Common myeloid progenitor, CD34-positive (primary cell): ENCODE data around the gene DDX59.

Experiments
- CTCF ChIA-PET: fragments of 350-600 bp; sonication (Branson Sonifier 250); formaldehyde crosslinking; loops from one replicate; lab custom pipeline; 2021; ENCODE audit warnings: antibody characterized with exemption; lab: Charles Lee
- POLR2A ChIA-PET: fragments of 350-600 bp; sonication (Branson Sonifier 250); formaldehyde crosslinking; loops from one replicate; lab custom pipeline; 2021; ENCODE audit warnings: antibody characterized with exemption; lab: Charles Lee
- DNase-seq, 3 donors: peaks; one replicate each; pipeline versions ENCODE4 v3.0.0 to v3.0.0-alpha.2; 2013
- H3K27ac ChIP-seq, 2 experiments: 1 replicate in 1 of 2; 2 replicates in 1 of 2; pipeline ENCODE4 v1.7.0; 2013; ENCODE audit warnings: inconsistent platforms in 2 of 2, low read length in 2 of 2, mild to moderate bottlenecking in 2 of 2, low read depth in 1 of 2, moderate library complexity in 1 of 2; ENCODE audit not compliant: severe bottlenecking in 2 of 2, insufficient read depth in 1 of 2, poor library complexity in 1 of 2
- H3K27me3 ChIP-seq, 5 experiments: replicated peaks in 2 of 5; 1 replicate in 3 of 5; 2 replicates in 2 of 5; pipeline versions ENCODE4 v1.6.1 to v1.7.0; 2013; ENCODE audit warnings: low read length in 4 of 5, mild to moderate bottlenecking in 2 of 5, moderate library complexity in 2 of 5, inconsistent platforms in 1 of 5; ENCODE audit not compliant: insufficient read depth in 5 of 5, control insufficient read depth in 4 of 5
- H3K36me3 ChIP-seq, 4 experiments: 1 replicate in 2 of 4; 2 replicates in 2 of 4; pipeline versions ENCODE4 v1.6.1 to v1.7.0; 2013; ENCODE audit warnings: low read length in 3 of 4, control low read depth in 1 of 4, mild to moderate bottlenecking in 1 of 4; ENCODE audit not compliant: control insufficient read depth in 4 of 4, insufficient read depth in 4 of 4
- H3K4me1 ChIP-seq, 4 experiments: 1 replicate in 3 of 4; 2 replicates in 1 of 4; pipeline versions ENCODE4 v1.6.1 to v1.7.1; 2013; ENCODE audit warnings: low read length in 3 of 4, mild to moderate bottlenecking in 3 of 4, control low read depth in 1 of 4, inconsistent platforms in 1 of 4, moderate library complexity in 1 of 4; ENCODE audit not compliant: control insufficient read depth in 4 of 4, insufficient read depth in 4 of 4; ENCODE audit errors: control extremely low read depth in 1 of 4
- H3K4me3 ChIP-seq, 7 experiments: 1 replicate in 4 of 7; 2 replicates in 3 of 7; pipeline versions ENCODE4 v1.5.1 to v1.7.0; 2013; ENCODE audit warnings: mild to moderate bottlenecking in 7 of 7, low read length in 6 of 7, moderate library complexity in 6 of 7, inconsistent platforms in 2 of 7, low read depth in 2 of 7, control low read depth in 1 of 7; ENCODE audit not compliant: insufficient read depth in 4 of 7, control insufficient read depth in 1 of 7; ENCODE audit errors: extremely low read depth in 1 of 7
- H3K9me3 ChIP-seq, 5 experiments: 1 replicate in 4 of 5; 2 replicates in 1 of 5; pipeline versions ENCODE4 v1.6.1 to v1.7.1; 2013; ENCODE audit warnings: low read length in 4 of 5, mild to moderate bottlenecking in 2 of 5, inconsistent platforms in 1 of 5, low read depth in 1 of 5, moderate library complexity in 1 of 5; ENCODE audit not compliant: control insufficient read depth in 4 of 5, insufficient read depth in 2 of 5; ENCODE audit errors: control extremely low read depth in 1 of 5
- WGBS: methylation state at CpG from one replicate; pipeline ENCODE4 v1.1.5; 2013; ENCODE audit not compliant: insufficient coverage; 5-methylcytosine and 5-hydroxymethylcytosine counted together

The DDX59 gene

DNA sequence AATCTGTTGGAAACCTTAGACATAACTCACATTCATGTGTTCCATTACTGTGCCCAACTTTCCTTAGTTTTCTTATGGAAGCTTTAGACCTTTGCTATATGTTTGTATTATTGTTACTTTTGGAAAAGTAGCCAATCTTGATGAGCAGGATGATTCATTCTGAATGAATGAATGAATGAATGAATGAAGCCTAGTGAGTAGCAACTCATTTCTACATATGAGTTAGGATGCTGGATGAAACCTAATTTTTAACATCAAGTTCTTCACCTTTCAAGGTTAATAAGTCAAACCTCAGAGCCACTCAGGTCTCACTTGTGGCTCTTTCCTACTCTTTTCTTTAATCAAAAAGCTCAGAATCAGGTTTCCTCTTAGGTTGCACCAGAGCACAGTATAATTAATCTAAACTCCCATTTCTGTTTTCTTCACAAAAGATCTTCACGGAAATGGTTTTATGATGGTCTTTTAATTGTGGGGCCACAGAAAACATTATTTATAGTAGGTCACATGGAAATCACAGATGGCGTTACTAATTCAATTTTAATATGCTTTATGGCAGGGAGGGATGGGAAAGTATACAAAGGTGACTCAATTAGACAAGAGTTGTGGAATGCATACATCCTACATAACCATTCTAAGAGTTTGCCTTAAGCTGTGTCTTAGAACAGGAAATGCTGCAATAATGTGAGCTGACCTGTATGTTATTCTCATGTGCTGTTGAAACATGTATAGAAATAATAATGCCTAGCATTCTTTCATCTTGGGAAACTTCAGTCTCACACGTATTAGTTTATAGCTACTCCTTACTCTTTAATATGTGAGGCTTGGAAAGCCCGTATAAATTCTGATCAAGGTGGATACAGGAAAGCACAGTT, 4.5 kb upstream of the DDX59 start:
- no peak overlapping the region for H3K4me3 ChIP-seq
- no peak overlapping the region for H3K27ac ChIP-seq
- CTCF ChIA-PET: interaction anchor here (0.6 to 1.1 kb wide), 2 partner anchors 127 to 989 kb away, joined by 3 to 4 read pairs; no protein-coding TSS in a partner anchor

DNA sequence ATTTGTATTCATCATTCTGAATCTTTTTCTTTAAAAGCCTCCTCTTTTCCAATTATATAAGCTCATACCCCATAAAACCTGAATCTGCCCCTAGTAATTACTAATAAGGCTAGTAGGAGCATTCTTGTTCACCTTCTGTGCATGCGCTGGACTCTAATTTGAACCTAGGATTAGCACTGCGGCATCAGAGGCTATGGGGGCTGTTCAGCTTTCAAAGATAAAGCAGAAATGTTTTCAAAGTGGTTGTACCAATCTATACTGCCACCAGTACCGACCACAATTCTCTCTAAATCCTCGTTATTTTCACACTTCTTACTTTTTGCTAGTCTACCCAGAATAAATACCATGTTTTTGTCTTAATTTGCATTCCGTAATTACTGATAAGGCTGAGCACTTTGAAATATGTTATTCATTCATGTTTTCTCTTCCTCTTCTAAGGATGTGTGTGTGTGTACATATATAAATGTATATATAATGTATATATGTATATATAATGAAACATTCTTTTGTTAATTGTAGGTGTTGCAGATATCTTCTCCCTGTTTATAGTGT, 1.6 kb upstream of the DDX59 start:
- Histone ChIP-seq H3K27me3 (no peaks in the 10 kb centered on the region), H3K9me3 (no peaks in the 10 kb centered on the region), H3K4me3 (peak overlapping the region in 3 of 7 experiments; percentile 30 to 92 (median 78)), H3K27ac (peak overlapping the region in 1 of 2 experiments; percentile 99), H3K36me3 (peaks cover 0 to 8% (median 5%) of the 10 kb centered on the region in 4 experiments), H3K4me1 (peaks cover 18 to 25% (median 20%) of the 10 kb centered on the region in 4 experiments)
- WGBS: 80% methylated on average over 1 of the region's 5 CpGs
- POLR2A ChIA-PET: interaction anchor here (0.5 to 1.4 kb wide), 2 partner anchors 9 to 611 kb away, joined by 4 to 9 read pairs; no protein-coding TSS in a partner anchor
- CTCF ChIA-PET: interaction anchor here (1.0 to 2.9 kb wide), 3 partner anchors 8 to 49 kb away, joined by 3 to 26 read pairs (median 5); partner anchors contain the start of gene KIF14
- DNase-seq: no peak

More for the DNA sequence above, 4.5 kb upstream of the DDX59 start:
- Histone ChIP-seq H3K36me3 (no peaks in the 10 kb centered on the region), H3K4me1 (peaks cover 10 to 17% (median 13%) of the 10 kb centered on the region in 4 experiments), H3K27me3 (no peaks in the 10 kb centered on the region), H3K9me3 (no peaks in the 10 kb centered on the region)
- no peak for DNase-seq
- WGBS: no CpG with 5 or more reads among the region's 4 CpGs
- POLR2A ChIA-PET: no interaction called here

DNA sequence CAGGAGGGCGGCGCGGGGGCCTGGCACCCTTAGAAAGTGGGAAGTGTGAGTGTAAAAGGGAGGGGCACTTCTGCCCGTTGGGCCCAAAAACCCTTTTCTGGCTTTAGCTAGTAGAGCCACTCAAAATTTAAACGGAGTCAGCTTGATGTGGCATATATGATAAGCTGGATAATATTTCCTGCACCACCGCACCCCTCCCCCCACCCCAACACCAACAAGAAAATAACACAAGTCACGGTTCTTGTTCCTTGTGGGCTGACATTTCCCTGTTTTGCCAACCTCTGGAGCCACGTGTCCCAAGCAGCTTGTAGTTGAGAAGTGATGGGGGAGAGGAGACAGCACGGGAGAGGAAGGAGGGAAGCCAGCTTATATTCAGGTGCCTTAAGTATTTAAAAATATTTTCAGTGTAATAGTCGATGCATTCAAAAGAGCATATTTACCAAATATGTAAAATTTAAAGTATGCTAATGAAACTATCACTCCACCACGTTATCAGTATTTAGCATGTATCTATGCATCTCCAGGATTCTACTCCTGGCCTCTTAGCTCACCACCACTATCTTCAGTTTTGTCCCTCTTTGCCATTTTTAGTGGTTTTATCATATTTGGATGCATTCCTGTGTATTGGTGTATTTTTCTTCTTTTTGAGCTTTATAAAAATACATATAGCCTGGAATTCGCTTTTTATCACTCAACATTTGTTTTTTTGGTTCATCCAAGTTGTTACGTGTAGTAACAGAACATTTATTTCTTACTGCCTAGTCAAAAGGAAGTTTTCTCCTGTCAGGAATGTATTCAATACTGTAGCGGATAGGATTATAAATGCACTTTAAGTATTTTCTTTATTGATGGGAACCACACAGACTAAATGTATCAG, 773 bp upstream of the DDX59 start:
- CTCF ChIA-PET: interaction anchor here (0.6 to 3.0 kb wide), 15 partner anchors 9 to 133 kb away, joined by 3 to 26 read pairs (median 4); partner anchors contain the start of genes CAMSAP2 and KIF14
- Histone ChIP-seq H3K27ac (peak overlapping the region; percentile 98 to 99), H3K9me3 (no peaks in the 10 kb centered on the region), H3K4me1 (peaks cover 18 to 30% (median 26%) of the 10 kb centered on the region in 4 experiments), H3K4me3 (peak overlapping the region; percentile 47 to 92 (median 78)), H3K27me3 (no peaks in the 10 kb centered on the region), H3K36me3 (peaks cover 0 to 16% (median 11%) of the 10 kb centered on the region in 4 experiments)
- WGBS: 0% methylated on average over 4 of the region's 14 CpGs
- DNase-seq: peak; percentile 78 to 90 (median 90)
- POLR2A ChIA-PET: interaction anchor here (0.6 to 2.0 kb wide), 5 partner anchors 10 to 52 kb away, joined by 4 to 9 read pairs (median 5); partner anchors contain the start of gene KIF14

GRCh38 chr1:200668514-200669313, 993 bp downstream of the DDX59 start:
- Histone ChIP-seq H3K36me3 (peaks cover 4 to 25% (median 17%) of the 10 kb centered on the region in 4 experiments), H3K9me3 (no peaks in the 10 kb centered on the region), H3K4me1 (peaks cover 13 to 30% (median 25%) of the 10 kb centered on the region in 4 experiments), H3K27ac (peak overlapping the region; percentile 98 to 99), H3K27me3 (no peaks in the 10 kb centered on the region), H3K4me3 (peak overlapping the region; percentile 58 to 92 (median 82))
- WGBS: 72% methylated on average over 3 of the region's 7 CpGs
- CTCF ChIA-PET: interaction anchor here (0.8 to 3.0 kb wide), 8 partner anchors 13 to 62 kb away, joined by 3 to 26 read pairs (median 5); partner anchors contain the start of gene KIF14
- POLR2A ChIA-PET: interaction anchor here (0.8 to 2.0 kb wide), 3 partner anchors 9 to 48 kb away, joined by 3 to 7 read pairs (median 5); partner anchors contain the start of gene KIF14
- DNase-seq: peak in 1 of 3 donors; percentile 14

- Histone ChIP-seq H3K27me3 (no peaks in the 10 kb centered on the region), H3K9me3 (no peaks in the 10 kb centered on the region), H3K4me1 (peaks cover 13 to 29% (median 23%) of the 10 kb centered on the region in 4 experiments), H3K36me3 (peaks cover 16 to 41% (median 30%) of the 10 kb centered on the region in 4 experiments), H3K4me3 (no peak overlapping the region), H3K27ac (no peak overlapping the region)
- DNase-seq: no peak
- ChIA-PET POLR2A (no interaction called here), CTCF (interaction anchor here (1.5 kb wide), 2 partner anchors 26 to 44 kb away, joined by 3 to 5 read pairs; no protein-coding TSS in a partner anchor)
- WGBS: 94% methylated on average over 7 of the region's 8 CpGs
Observed at GRCh38 chr1:200666309-200666708, 3.4 kb downstream of the DDX59 start.
